ENCODE results near the gene KIAA0753.

The KIAA0753 gene

DNA sequence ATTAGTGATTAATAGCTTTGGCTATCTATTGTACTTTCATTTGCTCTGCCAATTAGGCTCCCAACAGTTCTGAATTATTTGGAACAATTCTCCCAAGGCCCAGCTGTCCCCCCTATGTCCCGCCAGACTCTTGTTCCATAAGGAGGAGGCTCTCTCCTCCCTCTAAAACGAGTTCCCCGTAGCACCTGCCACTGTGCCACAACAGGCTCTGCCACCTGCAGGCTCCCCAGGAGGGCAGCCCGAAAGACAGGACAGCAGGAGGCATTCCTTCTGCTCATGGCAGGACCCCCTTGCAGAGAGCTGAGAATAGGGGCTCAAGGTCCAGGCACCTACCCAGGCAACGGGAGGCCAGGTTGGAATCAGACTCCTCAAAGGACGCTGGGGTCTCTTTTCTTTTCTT lies 93.2 kb downstream of the KIAA0753 start:
- ChIA-PET POLR2A (no interaction called here), CTCF (interaction anchor here (1.3 kb wide), 1 partner anchor 9 kb away, joined by 3 read pairs; no protein-coding TSS in a partner anchor)
- TF ChIP-seq, protein P1, sequence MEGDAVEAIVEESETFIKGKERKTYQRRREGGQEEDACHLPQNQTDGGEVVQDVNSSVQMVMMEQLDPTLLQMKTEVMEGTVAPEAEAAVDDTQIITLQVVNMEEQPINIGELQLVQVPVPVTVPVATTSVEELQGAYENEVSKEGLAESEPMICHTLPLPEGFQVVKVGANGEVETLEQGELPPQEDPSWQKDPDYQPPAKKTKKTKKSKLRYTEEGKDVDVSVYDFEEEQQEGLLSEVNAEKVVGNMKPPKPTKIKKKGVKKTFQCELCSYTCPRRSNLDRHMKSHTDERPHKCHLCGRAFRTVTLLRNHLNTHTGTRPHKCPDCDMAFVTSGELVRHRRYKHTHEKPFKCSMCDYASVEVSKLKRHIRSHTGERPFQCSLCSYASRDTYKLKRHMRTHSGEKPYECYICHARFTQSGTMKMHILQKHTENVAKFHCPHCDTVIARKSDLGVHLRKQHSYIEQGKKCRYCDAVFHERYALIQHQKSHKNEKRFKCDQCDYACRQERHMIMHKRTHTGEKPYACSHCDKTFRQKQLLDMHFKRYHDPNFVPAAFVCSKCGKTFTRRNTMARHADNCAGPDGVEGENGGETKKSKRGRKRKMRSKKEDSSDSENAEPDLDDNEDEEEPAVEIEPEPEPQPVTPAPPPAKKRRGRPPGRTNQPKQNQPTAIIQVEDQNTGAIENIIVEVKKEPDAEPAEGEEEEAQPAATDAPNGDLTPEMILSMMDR (IDR thresholded peaks at IDR 0.05; ENCODE audit: control extremely low read depth, extremely low read depth, low read depth, missing control alignments), result no peak

DNA sequence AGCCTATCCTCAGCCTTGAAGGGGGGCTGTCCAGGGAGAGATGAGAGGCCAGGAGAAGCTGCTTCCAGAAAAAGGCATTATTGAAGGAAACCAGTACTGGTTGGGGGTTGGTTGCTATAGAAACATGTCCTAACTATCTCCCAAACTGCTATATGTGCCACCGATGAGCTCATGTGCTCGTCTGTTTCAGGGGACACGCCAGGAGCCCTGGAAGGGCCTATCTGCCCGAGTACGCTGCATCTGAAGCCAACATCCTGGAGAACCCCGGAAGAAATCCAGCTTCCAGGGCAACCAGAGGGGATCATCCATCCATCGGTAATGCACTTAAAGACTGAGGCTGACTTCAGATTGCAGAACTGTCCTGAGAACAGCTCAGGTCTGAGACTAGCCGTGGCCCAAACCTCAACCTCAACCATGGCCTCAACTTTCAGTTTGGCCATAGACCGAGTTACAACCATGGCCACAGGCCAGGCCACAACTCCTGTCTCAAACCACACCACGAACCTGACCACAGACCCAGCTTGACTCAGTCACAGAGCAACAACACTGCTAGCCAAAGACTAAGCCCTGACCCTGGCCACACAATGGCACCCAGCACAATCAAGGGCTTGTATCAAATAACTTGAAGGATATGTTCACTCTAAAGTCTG lies 94.3 kb downstream of the KIAA0753 start:
- ChIA-PET CTCF (no interaction called here), POLR2A (no interaction called here)
- no peak for DNase-seq (ENCODE audit: extremely low spot score)
- TF ChIP-seq, protein P1 (IDR thresholded peaks at IDR 0.05; ENCODE audit: control extremely low read depth, extremely low read depth, low read depth, missing control alignments), result no peak

More for the DNA sequence above, 93.2 kb downstream of the KIAA0753 start:
- no peak for DNase-seq (ENCODE audit: extremely low spot score)

DNA sequence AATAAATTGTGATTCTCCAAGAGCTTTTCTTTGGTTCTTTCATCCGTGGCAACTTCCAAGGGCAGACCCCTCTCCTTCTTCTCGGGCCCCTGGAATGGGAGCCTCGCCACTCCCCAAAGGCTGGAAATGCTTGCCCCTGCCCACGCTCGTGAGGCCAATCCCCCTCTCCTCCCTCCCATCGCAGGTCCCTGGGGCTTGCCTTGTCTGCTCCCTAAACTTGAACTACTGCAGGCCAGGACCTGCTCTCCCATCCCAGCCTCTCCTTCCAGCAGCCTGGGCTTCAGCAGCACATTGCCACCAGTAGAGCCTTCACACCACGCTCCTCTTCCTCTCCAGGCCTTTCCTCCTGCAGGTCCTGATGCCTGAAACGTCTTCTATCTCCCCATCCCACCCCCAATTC lies 95.2 kb downstream of the KIAA0753 start:
- no peak for DNase-seq (ENCODE audit: extremely low spot score)
- CTCF ChIA-PET, result no interaction called here
- POLR2A ChIA-PET, result no interaction called here
- TF ChIP-seq, protein P1 (IDR thresholded peaks at IDR 0.05; ENCODE audit: control extremely low read depth, extremely low read depth, low read depth, missing control alignments), result no peak

DNA sequence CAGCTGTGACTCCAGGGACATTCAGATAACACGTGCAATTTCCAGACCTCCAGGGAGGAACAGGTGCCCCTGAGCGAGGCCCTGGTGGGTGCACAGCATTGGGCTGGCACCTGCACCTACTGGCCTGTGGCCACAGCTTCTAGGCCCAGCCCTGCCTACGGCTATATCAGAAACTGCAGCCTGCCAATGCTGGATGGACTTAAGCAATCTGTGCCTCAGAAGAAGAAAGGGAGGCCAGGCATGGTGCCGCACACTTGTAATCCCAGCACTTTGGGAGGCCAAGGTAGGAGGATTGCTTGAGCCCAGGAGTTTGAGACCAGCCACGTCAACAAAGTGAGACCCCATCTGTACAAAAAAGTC lies 96.5 kb downstream of the KIAA0753 start:
- CTCF ChIA-PET, result no interaction called here

DNA sequence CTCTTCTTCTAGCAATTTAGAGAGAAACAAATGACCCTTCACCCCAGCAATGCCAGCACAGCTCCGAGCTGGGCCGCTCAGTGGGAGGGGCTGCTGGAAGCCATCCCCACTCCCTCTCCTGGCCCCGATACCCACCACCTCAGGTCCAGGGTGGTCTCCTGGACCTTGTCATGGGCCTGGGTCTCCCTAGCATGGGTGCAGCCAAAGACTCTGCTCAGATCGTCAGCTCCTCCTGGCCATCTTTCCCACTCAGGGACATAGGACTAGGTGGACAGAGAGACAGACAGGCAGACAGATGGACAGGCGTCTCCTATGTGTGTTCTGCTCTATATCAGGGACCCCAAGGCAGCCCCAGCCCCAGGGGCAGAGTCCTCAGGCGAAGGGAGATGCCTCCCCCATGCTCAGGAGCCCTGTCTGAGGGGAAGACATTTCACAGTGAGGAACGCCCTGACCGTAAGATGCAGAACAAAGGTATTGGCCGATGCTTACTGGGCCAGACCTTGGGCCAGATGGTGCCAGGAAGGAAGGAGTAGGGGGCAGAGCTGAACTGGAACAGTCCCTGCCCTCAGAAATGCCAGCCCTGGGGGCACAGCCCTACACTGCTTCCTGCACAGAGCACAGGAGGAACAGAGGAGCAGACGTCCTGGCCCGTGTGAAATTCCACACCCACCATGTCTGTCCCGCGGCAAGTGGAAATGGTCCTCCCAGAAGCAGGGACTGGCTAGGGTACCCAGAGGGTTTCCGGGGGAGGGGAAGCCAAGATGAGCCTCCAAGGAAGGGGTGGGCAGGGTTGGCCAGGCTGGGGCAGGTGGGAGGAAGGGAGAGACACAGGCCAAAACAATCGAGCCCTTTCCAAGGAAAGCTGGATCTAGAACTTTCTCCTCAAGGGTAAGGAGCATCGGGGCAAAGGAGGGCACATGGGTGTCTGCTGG lies 97.2 kb downstream of the KIAA0753 start:
- no peak for DNase-seq (ENCODE audit: extremely low spot score)
- TF ChIP-seq, protein P1 (IDR thresholded peaks at IDR 0.05; ENCODE audit: control extremely low read depth, extremely low read depth, low read depth, missing control alignments), result no peak
- CTCF ChIA-PET, result no interaction called here
- POLR2A ChIA-PET, result no interaction called here

More for the DNA sequence above, 96.5 kb downstream of the KIAA0753 start:
- no peak for DNase-seq (ENCODE audit: extremely low spot score)
- POLR2A ChIA-PET, result no interaction called here
- TF ChIP-seq, protein P1 (IDR thresholded peaks at IDR 0.05; ENCODE audit: control extremely low read depth, extremely low read depth, low read depth, missing control alignments), result no peak

DNA sequence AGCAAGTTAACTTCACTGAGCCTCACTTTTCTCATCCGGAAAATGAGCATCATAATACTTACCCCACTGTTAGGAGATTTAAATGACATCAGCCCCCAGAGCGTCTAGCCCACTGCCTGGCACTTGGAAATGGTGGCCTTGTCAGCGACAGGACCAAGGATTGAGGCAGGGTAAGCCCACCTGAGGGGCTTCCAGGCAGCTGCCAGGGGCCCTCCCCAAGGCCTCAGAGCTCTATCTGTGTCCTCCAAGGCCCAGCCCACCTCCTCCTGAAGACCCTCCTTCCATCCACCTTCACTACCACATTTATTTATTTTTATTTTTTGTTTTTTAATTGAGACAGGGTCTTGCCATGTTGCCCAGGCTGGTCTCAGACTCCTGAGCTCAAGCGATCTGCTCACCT lies 97.9 kb downstream of the KIAA0753 start:
- TF ChIP-seq, protein P1 (IDR thresholded peaks at IDR 0.05; ENCODE audit: control extremely low read depth, extremely low read depth, low read depth, missing control alignments), result no peak
- DNase-seq (ENCODE audit: extremely low spot score), result no peak
- POLR2A ChIA-PET, result no interaction called here
- CTCF ChIA-PET, result no interaction called here

Measured in GM10248 (cell line).